PC-3 (cell line): ENCODE results near the gene LIN28B. TPM values are rescaled to one million over a fixed set of nuclear protein-coding genes. Genes with fewer than 3 reads are reported as not detected.

ENCODE experiments used
- ATAC-seq: fragments of 200-7000 bp; cut with Tn5 transposase; 2 replicates; pipeline ENCODE4 v1.9.1; 2020; ENCODE audit warnings: mild to moderate bottlenecking, moderate library complexity
- BruUV-seq: library from RNA; stranded (reverse); fragments of 400-500 nt; replicated peaks from 2 replicates; lab custom pipeline; 2021; lab: Mats Ljungman, UMichigan
- CTCF ChIA-PET: fragments of 300-600 bp; sonication (Branson Sonifier 250); formaldehyde crosslinking; loops from one replicate; lab custom pipeline; 2022; ENCODE audit warnings: antibody characterized with exemption; lab: Charles Lee
- POLR2A ChIA-PET: fragments of 300-600 bp; sonication (Branson Sonifier 250); formaldehyde crosslinking; loops from one replicate; lab custom pipeline; 2022; ENCODE audit warnings: antibody characterized with exemption; ENCODE audit not compliant: unreplicated experiment; lab: Charles Lee
- DNase-seq: peaks from one replicate; pipeline ENCODE4 v3.0.0-alpha.2; 2015
- H2AFZ ChIP-seq: fragments of 300-600 bp; sonication (generic); 2 replicates; pipeline ENCODE4 v1.6.0; 2016; ENCODE audit warnings: antibody characterized with exemption, low read length
- H3F3A ChIP-seq: fragments of 300-600 bp; sonication (generic); one replicate; pipeline ENCODE4 v1.6.0; 2017; ENCODE audit warnings: antibody characterized with exemption, low read length, control low read depth, mild to moderate bottlenecking; ENCODE audit not compliant: unreplicated experiment
- H3K27ac ChIP-seq: fragments of 300-600 bp; sonication (generic); 2 replicates; pipeline ENCODE4 v1.5.1; 2016; ENCODE audit warnings: mild to moderate bottlenecking, low read length
- H3K27me3 ChIP-seq: fragments of 300-600 bp; sonication (generic); 2 replicates; pipeline ENCODE4 v1.6.1; 2016; ENCODE audit warnings: low read length, mixed read lengths
- H3K36me3 ChIP-seq: fragments of 300-600 bp; sonication (generic); 2 replicates; pipeline ENCODE4 v1.6.1; 2016; ENCODE audit warnings: low read depth, mixed run types, low read length, mixed read lengths
- H3K4me1 ChIP-seq: fragments of 300-600 bp; sonication (generic); 2 replicates; pipeline ENCODE4 v1.5.1; 2016; ENCODE audit warnings: low read length; ENCODE audit not compliant: insufficient read depth
- H3K4me2 ChIP-seq: fragments of 300-600 bp; sonication (generic); 2 replicates; pipeline ENCODE4 v1.6.0; 2016; ENCODE audit warnings: low read length
- H3K4me3 ChIP-seq: fragments of 300-600 bp; sonication (generic); 2 replicates; pipeline ENCODE4 v1.5.1; 2016; ENCODE audit warnings: mild to moderate bottlenecking, low read length, mixed read lengths
- H3K79me2 ChIP-seq: fragments of 300-600 bp; sonication (generic); 2 replicates; pipeline ENCODE4 v1.6.1; 2017; ENCODE audit warnings: low read length, mixed read lengths
- H3K9ac ChIP-seq: fragments of 300-600 bp; sonication (generic); 2 replicates; pipeline ENCODE4 v1.6.0; 2016; ENCODE audit warnings: mild to moderate bottlenecking, low read length
- H3K9me2 ChIP-seq: fragments of 300-600 bp; sonication (generic); replicated peaks from 2 replicates; pipeline ENCODE4 v1.6.1; 2016; ENCODE audit warnings: mixed run types, low read length, mixed read lengths
- H3K9me3 ChIP-seq: fragments of 300-600 bp; sonication (generic); 2 replicates; pipeline ENCODE4 v1.6.1; 2016; ENCODE audit warnings: low read length, mixed read lengths
- H4K20me1 ChIP-seq: fragments of 300-600 bp; sonication (generic); 2 replicates; pipeline ENCODE4 v1.6.1; 2016; ENCODE audit warnings: low read length, mixed read lengths
- CTCF ChIP-seq: fragments of 300-600 bp; sonication (generic); conservative IDR thresholded peaks from 2 replicates; pipeline ENCODE4 v1.5.1; 2017; ENCODE audit warnings: antibody characterized with exemption, low read depth, mild to moderate bottlenecking, low read length
- EZH2 ChIP-seq: fragments of 300-600 bp; sonication (generic); IDR thresholded peaks from one replicate; pipeline ENCODE4 v1.6.1; 2017; ENCODE audit warnings: antibody characterized with exemption, mild to moderate bottlenecking, low read length; ENCODE audit not compliant: unreplicated experiment
- EZH2phosphoT487 ChIP-seq: fragments of 300-600 bp; sonication (generic); IDR thresholded peaks from 2 replicates; pipeline ENCODE4 v1.6.1; 2018; ENCODE audit warnings: mild to moderate bottlenecking, antibody characterized with exemption, low read length, borderline replicate concordance
- intact Hi-C: fragments of 100-400 bp; cut with micrococcal nuclease; formaldehyde crosslinking; loops from 2 replicates; pipeline ENCODE4 v1.9.0; 2023
- total RNA-seq: library from RNA; depleted of rRNA; stranded (reverse); fragments of >200 nt; gene quantifications from 2 replicates; pipeline ENCODE4 v1.2.3, GENCODE V29; 2014

Gene LIN28B
- total RNA-seq, 1 experiment from 2014 or later: 0.11 TPM

DNA sequence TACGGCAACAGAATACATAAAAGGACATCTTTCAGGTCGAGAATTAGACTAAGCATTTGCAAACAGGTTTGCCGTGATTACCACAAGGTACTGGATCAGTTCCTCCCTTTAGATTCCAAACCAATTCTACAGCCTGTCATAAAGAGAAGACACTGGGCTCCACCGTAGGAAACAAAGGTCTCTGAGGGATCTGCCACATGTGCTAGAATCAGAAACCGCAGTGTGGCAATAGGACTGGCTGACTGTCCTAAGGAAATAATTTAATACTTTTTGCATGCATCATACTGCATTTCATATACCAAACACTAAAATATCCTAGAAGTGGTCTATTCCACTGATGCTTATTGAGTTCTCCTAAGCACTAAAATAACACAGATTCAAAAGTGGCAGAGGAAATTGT lies 163.7 kb downstream of the LIN28B start:
- intact Hi-C loops: no loop called here
- Histone ChIP-seq H3K36me3 (no peaks in the 10 kb centered on the region), H3K9me3 (no peaks in the 10 kb centered on the region)

GRCh38 chr6:105121981-105122380 lies 165.1 kb downstream of the LIN28B start:
- no peaks in the 10 kb centered on the region for H3F3A ChIP-seq
- no peaks in the 10 kb centered on the region for H3K36me3 ChIP-seq
- H3K4me2 ChIP-seq: no peak overlapping the region

More for the DNA sequence above, 163.7 kb downstream of the LIN28B start:
- H3K27ac ChIP-seq: no peak overlapping the region
- TF ChIP-seq EZH2phosphoT487 (no peak), EZH2 (no peak), CTCF (no peak)
- no peak overlapping the region for H3K4me3 ChIP-seq
- H3K4me2 ChIP-seq: no peak overlapping the region
- H2AFZ ChIP-seq: no peak overlapping the region
- H3K9ac ChIP-seq: no peak overlapping the region
- no peak for DNase-seq
- H3F3A ChIP-seq: no peaks in the 10 kb centered on the region
- no TSS peak for BruUV-seq
- no peaks in the 10 kb centered on the region; the same call in 1 of the 2 replicates for H3K4me1 ChIP-seq
- POLR2A ChIA-PET: no interaction called here
- no peaks in the 10 kb centered on the region for H4K20me1 ChIP-seq
- no peaks in the 10 kb centered on the region for H3K9me2 ChIP-seq
- no peaks in the 10 kb centered on the region for H3K79me2 ChIP-seq
- no peaks in the 10 kb centered on the region for H3K27me3 ChIP-seq
- CTCF ChIA-PET: no interaction called here
- peak; percentile 27; the same call in 1 of the 2 replicates for ATAC-seq

More at GRCh38 chr6:105121981-105122380, 165.1 kb downstream of the LIN28B start:
- Histone ChIP-seq H3K79me2 (no peaks in the 10 kb centered on the region), H4K20me1 (no peaks in the 10 kb centered on the region), H3K9me2 (no peaks in the 10 kb centered on the region), H3K9me3 (no peaks in the 10 kb centered on the region), H3K4me1 (no peaks in the 10 kb centered on the region; the same call in 1 of the 2 replicates), H3K27ac (no peak overlapping the region), H3K9ac (no peak overlapping the region), H3K27me3 (no peaks in the 10 kb centered on the region), H2AFZ (no peak overlapping the region), H3K4me3 (no peak overlapping the region)
- intact Hi-C loops: no loop called here
- ATAC-seq: peak; percentile 68
- no peak for TF ChIP-seq EZH2phosphoT487
- TF ChIP-seq CTCF: no peak
- TF ChIP-seq EZH2: no peak
- ChIA-PET CTCF (interaction anchor here (0.6 kb wide), 1 partner anchor 301 kb away, joined by 6 read pairs; no protein-coding TSS in a partner anchor), POLR2A (interaction anchor here (0.5 kb wide), 1 partner anchor 39 kb away, joined by 3 read pairs; no protein-coding TSS in a partner anchor)
- BruUV-seq: no TSS peak
- peak; percentile 14 for DNase-seq
